ENCODE data around the gene HNRNPLL. TPM values are rescaled to one million over a fixed set of nuclear protein-coding genes. Genes with fewer than 3 reads are reported as not detected.

Gene HNRNPLL
- total RNA-seq, 4 donors from 2014 or later, result 45.2 to 59.7 (median 54.4) TPM

DNA sequence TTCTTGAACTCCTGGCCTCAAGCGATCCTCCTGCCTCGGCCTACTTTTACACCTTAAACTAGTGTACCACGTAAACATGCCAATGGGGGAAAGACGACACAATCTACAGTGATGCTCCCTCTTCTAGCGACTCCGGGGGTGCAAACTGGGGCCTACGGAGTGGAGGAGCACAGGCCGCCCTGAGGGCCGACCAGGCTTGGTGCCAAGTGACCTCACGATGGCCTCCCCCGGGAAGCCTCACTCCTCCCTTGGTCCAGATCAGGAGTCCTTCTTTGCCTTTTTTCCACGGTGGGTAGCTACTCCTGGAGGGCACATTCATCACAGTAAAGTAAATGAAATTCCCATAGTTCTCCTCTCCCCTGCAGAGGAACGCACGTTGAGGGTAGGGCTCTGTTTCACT is 73.5 kb downstream of the HNRNPLL start:
- in situ Hi-C loops (cut with MboI; ENCODE audit: low pct_ligation_motif_present in 1 of 4, low pct_unique_long_range_greater_than_20kb in 1 of 4, low sequenced_read_pairs in 3 of 4), result no loop called here
- no peak overlapping the region for H3K27ac ChIP-seq

DNA sequence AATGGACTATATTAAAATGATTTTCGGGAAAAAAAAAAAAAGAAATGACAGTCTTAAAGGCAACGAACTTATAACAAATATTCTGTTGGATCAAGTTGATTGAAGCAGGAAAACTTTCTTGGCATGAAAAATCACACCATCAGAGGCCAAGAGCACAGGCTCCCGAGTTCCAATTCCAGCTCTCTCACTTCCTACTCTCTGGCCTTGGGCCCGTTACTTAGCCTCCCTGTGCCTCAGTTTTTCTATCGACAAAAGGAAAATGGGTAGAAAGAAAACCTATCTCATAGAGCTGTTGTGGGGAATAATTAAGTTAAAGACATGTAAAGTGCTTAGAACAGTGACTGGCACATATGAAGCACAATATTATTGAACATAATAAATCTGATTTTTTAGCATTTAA is 74.2 kb downstream of the HNRNPLL start:
- Histone ChIP-seq H3K36me3 (no peaks in the 10 kb centered on the region), H3K27ac (peak overlapping the region; percentile 12 to 65 (median 60))

More for the DNA sequence above, 73.5 kb downstream of the HNRNPLL start:
- H3K4me1 ChIP-seq, result peaks cover 0 to 5% (median 0%) of the 10 kb centered on the region in 4 donors
- no peaks in the 10 kb centered on the region for H3K9me3 ChIP-seq
- H3K27me3 ChIP-seq, result peaks cover 16% of the 10 kb centered on the region
- no peaks in the 10 kb centered on the region for H3K36me3 ChIP-seq
- no peak overlapping the region for H3K4me3 ChIP-seq
- TF ChIP-seq POLR2AphosphoS5 (IDR thresholded peaks at IDR 0.05) (no peak), EP300 (IDR thresholded peaks at IDR 0.05; ENCODE audit: low read depth) (no peak), POLR2A (IDR thresholded peaks at IDR 0.05) (no peak)
- TF ChIP-seq, protein P1, sequence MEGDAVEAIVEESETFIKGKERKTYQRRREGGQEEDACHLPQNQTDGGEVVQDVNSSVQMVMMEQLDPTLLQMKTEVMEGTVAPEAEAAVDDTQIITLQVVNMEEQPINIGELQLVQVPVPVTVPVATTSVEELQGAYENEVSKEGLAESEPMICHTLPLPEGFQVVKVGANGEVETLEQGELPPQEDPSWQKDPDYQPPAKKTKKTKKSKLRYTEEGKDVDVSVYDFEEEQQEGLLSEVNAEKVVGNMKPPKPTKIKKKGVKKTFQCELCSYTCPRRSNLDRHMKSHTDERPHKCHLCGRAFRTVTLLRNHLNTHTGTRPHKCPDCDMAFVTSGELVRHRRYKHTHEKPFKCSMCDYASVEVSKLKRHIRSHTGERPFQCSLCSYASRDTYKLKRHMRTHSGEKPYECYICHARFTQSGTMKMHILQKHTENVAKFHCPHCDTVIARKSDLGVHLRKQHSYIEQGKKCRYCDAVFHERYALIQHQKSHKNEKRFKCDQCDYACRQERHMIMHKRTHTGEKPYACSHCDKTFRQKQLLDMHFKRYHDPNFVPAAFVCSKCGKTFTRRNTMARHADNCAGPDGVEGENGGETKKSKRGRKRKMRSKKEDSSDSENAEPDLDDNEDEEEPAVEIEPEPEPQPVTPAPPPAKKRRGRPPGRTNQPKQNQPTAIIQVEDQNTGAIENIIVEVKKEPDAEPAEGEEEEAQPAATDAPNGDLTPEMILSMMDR (IDR thresholded peaks at IDR 0.05), result no peak
- intact Hi-C loops (cut with DNase I; ENCODE audit: low total_unique reads), result no loop called here
- no peak for DNase-seq
- WGBS, 2 donors (ENCODE audit: low coverage in 1 of 2), result 96% methylated on average over 14 of the region's 14 CpGs; no CpG with 5 or more reads in 1 of the 2 donors

DNA sequence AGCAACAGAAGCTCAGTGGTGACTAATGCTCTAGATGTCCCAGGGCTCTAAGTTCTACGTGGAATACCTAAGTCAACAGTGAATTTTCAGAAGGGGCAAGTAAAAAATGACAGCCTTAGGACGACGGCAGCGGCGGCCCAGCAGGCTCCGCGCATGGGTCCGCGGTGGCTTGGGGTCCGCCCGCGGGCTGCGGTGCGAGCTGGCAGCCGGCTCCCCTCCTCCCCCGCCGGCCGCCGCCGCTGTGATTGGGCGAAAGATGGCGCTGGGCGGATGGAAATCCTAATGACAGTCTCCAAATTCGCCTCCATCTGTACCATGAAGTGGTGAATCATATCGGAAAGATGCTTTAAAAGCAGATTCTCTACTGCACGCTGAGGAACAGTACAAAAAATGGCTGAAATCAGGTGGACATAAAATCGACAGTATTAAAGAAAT is 74.7 kb downstream of the HNRNPLL start:
- in situ Hi-C loops (cut with MboI; ENCODE audit: low pct_ligation_motif_present in 1 of 4, low pct_unique_long_range_greater_than_20kb in 1 of 4, low sequenced_read_pairs in 3 of 4) (no loop called here), intact Hi-C loops (cut with DNase I; ENCODE audit: low total_unique reads) (no loop called here)
- WGBS, 2 donors (ENCODE audit: low coverage in 1 of 2), result 6 to 17% methylated on average over 3 to 27 of the region's 27 CpGs
- H3K4me3 ChIP-seq, result peak overlapping the region; percentile 23 to 50 (median 27)
- peaks cover 16% of the 10 kb centered on the region for H3K27me3 ChIP-seq
- no peak for DNase-seq
- no peaks in the 10 kb centered on the region for H3K36me3 ChIP-seq
- H3K9me3 ChIP-seq, result no peaks in the 10 kb centered on the region
- H3K27ac ChIP-seq, result peak overlapping the region; percentile 12 to 65 (median 60)
- H3K4me1 ChIP-seq, result peaks cover 0 to 5% (median 0%) of the 10 kb centered on the region in 4 donors
- TF ChIP-seq EP300 (IDR thresholded peaks at IDR 0.05; ENCODE audit: low read depth) (no peak), POLR2A (IDR thresholded peaks at IDR 0.05) (no peak), POLR2AphosphoS5 (IDR thresholded peaks at IDR 0.05) (no peak)
- TF ChIP-seq, protein P1 (IDR thresholded peaks at IDR 0.05), result no peak

More for the DNA sequence above, 74.2 kb downstream of the HNRNPLL start:
- no peaks in the 10 kb centered on the region for H3K9me3 ChIP-seq
- WGBS, 2 donors (ENCODE audit: low coverage in 1 of 2), result 52 to 62% methylated on average over 5 of the region's 5 CpGs
- peaks cover 0 to 5% (median 0%) of the 10 kb centered on the region in 4 donors for H3K4me1 ChIP-seq
- H3K27me3 ChIP-seq, result peaks cover 16% of the 10 kb centered on the region
- H3K4me3 ChIP-seq, result peak overlapping the region in 2 of 4 donors; percentile 23 to 50
- in situ Hi-C loops (cut with MboI; ENCODE audit: low pct_ligation_motif_present in 1 of 4, low pct_unique_long_range_greater_than_20kb in 1 of 4, low sequenced_read_pairs in 3 of 4) (no loop called here), intact Hi-C loops (cut with DNase I; ENCODE audit: low total_unique reads) (no loop called here)
- TF ChIP-seq POLR2AphosphoS5 (IDR thresholded peaks at IDR 0.05) (no peak), EP300 (IDR thresholded peaks at IDR 0.05; ENCODE audit: low read depth) (no peak)
- TF ChIP-seq, protein P1 (IDR thresholded peaks at IDR 0.05), result no peak
- no peak for DNase-seq

DNA sequence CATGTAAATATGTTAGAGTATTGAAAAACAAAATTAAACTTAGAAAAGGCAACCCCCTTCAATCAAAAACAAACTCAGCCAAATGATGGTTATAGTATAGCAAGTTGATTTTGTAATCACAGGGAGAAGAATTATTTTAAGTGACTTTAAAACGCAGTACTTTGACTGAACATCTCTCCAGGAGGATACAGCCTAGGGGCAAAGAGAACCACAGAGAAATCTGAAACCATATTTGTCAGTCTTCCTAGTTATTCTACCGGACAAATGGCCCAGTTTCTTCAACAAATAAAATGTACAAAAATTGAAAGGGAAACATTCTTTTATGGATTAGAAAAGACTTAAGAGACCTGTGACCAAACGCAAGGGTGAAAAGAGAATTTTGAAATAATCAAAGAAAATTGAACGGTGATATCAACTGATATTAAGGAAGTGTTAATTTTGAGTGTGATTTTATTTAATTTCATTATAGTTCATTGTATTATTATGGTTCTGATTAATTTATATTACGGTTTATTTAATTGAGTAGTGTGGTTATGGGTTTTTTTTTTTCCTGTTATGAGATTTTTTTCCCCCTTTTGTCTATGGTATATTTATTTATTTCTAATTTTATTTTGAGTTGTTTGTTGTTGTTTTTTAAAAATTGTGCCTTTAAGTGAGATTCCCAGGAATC is 75.3 kb downstream of the HNRNPLL start:
- no peaks in the 10 kb centered on the region for H3K36me3 ChIP-seq
- in situ Hi-C loops (cut with MboI; ENCODE audit: low pct_ligation_motif_present in 1 of 4, low pct_unique_long_range_greater_than_20kb in 1 of 4, low sequenced_read_pairs in 3 of 4), result no loop called here
- H3K27me3 ChIP-seq, result peaks cover 16% of the 10 kb centered on the region
- no peak for TF ChIP-seq POLR2A (IDR thresholded peaks at IDR 0.05)
- TF ChIP-seq EP300 (IDR thresholded peaks at IDR 0.05; ENCODE audit: low read depth), result no peak
- TF ChIP-seq, protein P1 (IDR thresholded peaks at IDR 0.05), result no peak
- TF ChIP-seq POLR2AphosphoS5 (IDR thresholded peaks at IDR 0.05), result no peak
- H3K4me1 ChIP-seq, result peaks cover 0 to 5% (median 0%) of the 10 kb centered on the region in 4 donors
- WGBS, 2 donors (ENCODE audit: low coverage in 1 of 2), result 69 to 79% methylated on average over 5 of the region's 5 CpGs
- H3K27ac ChIP-seq, result peak overlapping the region; percentile 12 to 65 (median 60)
- H3K9me3 ChIP-seq, result no peaks in the 10 kb centered on the region
- H3K4me3 ChIP-seq, result peak overlapping the region in 3 of 4 donors; percentile 23 to 50 (median 28)
- intact Hi-C loops (cut with DNase I; ENCODE audit: low total_unique reads), result no loop called here
- DNase-seq, result no peak

All from transverse colon (tissue), 4 donors.